A204.1 (cell line): ENCODE measurements around the gene SLC25A26.

Experiments
- FAIRE-seq: peaks from 2 replicates; lab custom pipeline; 2012; peaks lifted over from hg19 to GRCh38; lab: Jason Lieb, UNC

SLC25A26 gene

GRCh38 chr3:66227051-66227450, 6.2 kb downstream of the SLC25A26 start:
- no peak for FAIRE-seq

GRCh38 chr3:66227915-66228314, 7.1 kb downstream of the SLC25A26 start:
- no peak for FAIRE-seq

DNA sequence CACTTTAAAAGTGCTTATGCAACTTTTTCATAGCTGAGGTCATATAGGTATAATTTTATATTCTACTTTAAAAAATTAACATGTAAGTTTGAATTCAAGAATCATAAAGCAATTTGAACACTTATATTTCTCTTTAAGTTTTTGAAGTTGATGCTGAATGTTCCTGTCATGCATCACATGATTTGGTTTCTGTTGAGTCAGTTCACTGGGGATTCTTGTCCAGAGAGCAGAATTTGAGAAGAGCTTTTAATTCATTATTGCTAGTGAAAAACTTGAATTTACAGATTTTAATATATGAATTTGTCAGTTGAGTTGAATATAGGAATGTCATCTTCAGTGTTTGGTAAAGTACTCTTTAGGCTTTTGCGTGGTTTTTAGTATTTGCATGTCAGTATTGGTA, 7.9 kb downstream of the SLC25A26 start:
- no peak for FAIRE-seq

DNA sequence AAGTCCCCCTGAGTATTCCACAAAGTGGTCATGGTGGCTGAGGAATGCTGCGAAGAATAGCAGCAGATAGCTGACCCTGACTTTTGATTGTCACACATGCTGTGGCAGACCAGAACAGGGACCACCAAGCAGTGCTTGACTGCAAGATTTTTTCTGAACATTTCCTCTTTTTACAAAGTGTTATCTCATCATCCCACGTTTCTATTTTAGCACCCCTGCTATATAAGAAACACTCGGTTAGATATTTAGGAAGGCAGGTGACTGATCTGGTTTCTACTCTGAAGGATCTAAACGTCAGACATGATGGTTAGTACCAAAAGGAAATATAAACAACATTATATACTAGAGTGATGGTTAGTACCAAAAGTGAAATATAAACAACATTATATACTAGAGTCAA, 9.1 kb downstream of the SLC25A26 start:
- FAIRE-seq = no peak

DNA sequence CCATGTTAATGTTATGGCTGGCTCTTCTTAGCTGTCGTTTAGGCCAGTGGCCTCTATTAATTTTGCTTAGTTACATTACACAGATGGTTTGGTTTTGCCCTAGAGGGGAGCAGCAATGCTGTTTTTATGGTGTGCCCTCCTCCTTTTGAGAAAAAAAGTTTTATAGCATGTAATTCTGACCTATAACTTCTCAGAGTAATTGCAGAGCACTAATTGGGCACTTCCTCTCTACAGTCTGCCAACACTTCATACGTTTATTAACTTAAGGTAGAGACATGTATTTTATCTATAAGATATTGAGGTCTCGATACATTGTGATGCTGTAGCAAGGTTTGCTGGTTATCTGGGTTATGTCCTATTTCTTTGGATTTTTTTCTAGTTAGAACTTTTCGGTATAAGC, 12.2 kb downstream of the SLC25A26 start:
- no peak for FAIRE-seq

DNA sequence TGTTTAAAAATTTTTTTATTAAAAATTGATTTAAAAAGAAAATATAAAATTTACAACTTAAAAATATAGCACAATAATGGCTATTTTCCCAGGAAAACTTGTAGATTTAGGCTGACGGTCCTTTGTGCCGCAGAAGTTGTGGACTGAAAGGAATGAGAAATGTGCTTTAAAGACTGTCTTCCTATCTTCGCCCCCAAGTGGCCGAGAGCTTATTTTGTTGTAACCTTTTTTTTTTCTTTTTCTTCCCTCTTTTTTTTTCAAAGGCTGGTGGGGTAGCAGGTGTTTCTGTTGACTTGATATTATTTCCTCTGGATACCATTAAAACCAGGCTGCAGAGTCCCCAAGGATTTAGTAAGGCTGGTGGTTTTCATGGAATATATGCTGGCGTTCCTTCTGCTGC, 15.5 kb downstream of the SLC25A26 start:
- FAIRE-seq = no peak

DNA sequence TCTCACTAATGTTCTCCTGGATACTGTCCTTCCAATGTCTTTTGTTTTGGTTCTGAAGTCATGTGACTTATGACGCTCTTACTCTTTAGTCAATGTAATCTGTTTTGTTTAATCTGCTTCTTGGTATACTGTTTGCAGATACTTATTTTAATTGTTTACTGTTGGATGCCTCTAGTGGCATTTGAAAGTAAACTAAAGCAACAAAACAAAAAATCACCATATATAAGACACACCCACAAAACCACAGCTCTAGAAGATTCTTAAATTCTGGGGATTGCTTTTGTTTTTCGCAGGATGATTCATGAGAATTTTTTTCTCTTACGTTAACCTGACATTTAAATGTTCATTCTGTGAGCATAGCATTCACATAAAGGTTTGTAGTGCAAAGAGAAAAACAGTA, 16.8 kb downstream of the SLC25A26 start:
- FAIRE-seq = no peak

- FAIRE-seq = no peak
These were observed 18.8 kb downstream of the SLC25A26 start for GRCh38 chr3:66239513-66240123.

- FAIRE-seq = no peak
These were observed 20.7 kb downstream of the SLC25A26 start for GRCh38 chr3:66241466-66241865.

DNA sequence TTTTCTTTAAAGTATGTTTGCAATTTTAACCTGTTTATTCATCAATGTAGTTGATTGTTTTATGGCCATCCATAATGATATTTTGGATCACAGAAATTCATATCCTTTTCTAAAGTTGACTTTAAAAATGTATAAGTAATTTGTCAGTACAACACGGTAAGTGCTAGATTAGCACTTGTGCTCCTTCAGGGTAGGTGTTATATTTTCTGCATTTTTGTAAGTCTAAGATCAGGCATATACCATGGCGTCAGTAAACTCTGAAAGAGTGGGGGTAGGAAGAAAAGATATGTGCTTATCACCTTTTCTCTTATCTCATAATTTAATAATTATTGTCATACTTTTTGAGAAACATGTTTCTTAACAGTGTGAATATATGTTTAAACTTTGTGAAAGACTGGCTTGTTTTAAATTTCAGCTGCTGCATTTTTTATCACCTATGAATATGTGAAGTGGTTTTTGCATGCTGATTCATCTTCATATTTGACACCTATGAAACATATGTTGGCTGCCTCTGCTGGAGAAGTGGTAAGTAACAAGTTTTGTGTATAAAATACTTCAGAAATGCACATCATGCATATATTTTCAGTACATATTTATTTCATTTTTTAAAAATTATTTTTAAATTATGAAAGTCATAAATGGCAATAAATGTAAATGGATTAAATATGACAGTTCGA, 22.1 kb downstream of the SLC25A26 start:
- FAIRE-seq = no peak

GRCh38 chr3:66248641-66249040, 27.8 kb downstream of the SLC25A26 start:
- FAIRE-seq = no peak

GRCh38 chr3:66253790-66254620, 33.2 kb downstream of the SLC25A26 start:
- peak; percentile 92 for FAIRE-seq

DNA sequence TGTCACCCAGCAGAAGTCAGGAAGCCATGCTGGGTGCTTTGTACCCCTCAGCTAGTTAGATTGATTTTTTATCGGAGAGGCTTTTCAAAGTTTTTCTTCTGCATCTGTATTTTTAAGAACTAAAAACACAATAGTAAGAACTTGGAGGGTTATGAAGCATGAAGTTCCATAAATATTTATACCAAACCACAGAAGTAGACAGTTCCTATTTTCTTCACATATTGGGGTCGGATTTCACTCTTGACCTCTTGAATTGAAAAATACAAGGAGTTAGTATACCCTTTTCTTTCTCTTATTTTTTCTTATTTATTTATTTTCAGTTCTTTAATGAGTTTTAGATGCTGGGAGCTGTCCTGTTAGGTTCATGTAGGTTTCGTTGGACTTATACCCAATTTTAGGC, 35.1 kb downstream of the SLC25A26 start:
- FAIRE-seq = no peak

DNA sequence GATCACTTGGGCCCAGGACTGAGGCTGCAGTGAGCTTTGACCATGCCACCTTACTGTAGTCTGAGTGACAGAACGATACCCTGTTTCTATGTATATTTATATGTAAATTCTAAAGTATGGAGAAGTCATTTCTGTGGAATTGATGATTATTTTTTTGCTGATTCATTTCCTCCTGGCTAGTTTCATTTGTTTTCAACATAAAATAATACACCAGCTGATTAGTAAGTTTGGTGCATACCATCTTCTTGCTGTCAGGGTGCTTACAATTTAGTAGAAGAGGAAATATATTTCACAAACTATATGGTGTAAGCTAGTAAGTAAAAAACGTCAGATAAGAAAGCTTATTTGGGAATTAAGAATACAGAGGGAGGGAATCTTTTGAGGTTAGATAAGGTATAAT, 36.0 kb downstream of the SLC25A26 start:
- no peak for FAIRE-seq

DNA sequence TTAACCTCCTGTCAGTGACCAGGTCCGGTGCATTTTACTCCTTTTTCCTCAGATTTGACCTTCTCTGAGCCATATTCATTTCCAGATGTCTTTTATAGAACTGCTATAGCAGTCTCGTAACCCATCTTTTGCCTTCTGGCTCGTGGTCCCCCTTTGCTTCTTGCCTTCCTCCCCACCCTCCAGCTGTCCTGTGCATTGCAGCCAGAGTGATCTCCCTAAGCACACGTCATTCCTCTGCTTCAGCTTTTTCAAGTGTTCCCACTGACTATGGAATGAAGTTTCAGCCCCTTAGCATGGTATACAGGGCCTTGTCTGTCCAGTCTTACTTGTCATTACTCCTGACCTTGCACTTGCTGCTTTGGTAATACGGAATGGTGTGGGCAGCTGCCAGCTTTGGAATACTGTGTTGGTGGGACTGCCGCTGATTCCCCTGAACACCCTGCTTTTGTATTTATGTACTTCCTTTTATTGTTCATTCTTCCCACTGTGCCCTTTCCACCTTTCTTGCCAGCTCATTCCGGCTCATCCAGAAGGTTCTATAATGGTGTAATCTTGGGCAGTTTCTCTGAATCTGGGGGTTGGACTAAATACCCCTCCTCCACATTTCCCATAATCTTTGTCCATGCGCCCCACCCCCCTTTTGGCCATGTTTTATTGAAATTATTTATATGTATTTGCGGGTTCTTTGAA, 38.9 kb downstream of the SLC25A26 start:
- FAIRE-seq = no peak

- FAIRE-seq = no peak
These were observed 39.6 kb downstream of the SLC25A26 start for GRCh38 chr3:66260431-66260830.

DNA sequence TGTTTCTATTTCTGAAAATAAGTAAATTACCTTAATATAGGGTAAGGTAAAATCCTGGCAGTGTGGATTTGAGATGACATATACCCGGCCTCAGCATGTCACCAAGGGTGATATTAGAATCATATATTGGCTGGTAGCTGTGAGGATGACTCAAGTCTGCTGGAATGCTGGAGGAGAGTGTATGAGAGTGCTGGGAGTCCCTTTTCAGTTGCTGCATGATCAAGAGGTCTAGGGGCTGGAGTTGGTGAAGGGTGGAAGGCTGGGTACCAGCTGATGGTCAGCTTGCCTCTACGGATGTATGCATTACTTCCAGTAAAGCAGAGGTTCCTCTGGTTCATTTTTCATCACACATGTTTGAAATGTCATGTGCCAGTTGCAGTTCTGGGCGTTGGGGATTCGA, 40.6 kb downstream of the SLC25A26 start:
- no peak for FAIRE-seq

- no peak for FAIRE-seq
These were observed 44.8 kb downstream of the SLC25A26 start for GRCh38 chr3:66265649-66266048.

- no peak for FAIRE-seq
These were observed 45.8 kb downstream of the SLC25A26 start for GRCh38 chr3:66266551-66266950.

DNA sequence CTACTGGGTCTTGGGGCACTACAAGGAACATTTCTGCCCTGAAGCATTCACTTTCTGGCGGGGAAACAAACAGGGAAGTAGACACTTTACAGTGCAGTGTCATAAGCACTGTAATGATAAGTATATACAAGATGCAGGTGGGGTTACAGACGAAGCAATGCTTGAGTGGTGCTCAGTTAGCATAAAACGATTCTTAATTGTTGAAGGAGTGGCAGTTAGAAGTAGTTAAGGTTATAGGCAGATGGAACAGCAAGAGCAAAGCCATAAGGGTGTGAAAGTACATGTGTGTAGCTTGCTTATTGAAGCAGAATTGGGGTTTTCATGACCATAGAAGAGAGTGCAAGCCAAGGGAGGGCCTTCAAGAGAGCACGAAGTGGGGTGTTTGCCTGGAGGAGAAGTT, 46.2 kb downstream of the SLC25A26 start:
- FAIRE-seq = no peak

DNA sequence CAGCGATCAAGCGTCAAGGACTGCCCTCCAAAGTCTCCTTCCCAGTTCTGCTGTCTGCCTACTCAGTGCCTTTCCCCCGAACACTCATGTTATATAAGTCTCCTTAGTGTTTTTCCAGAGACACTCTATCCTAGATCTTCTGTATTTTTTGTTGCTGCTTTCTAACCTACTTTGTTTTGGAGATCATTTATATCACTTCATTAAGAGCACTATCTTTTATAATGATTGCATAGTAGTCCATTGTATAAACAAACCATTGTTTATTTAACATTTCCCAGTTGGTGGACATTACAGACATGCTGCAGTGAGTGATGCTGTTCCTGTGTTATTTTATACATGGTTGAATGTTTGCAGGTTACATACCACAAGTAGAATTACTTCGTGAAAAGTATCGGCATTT, 47.1 kb downstream of the SLC25A26 start:
- no peak for FAIRE-seq

- no peak for FAIRE-seq
These were observed 48.1 kb downstream of the SLC25A26 start for GRCh38 chr3:66268864-66269263.

DNA sequence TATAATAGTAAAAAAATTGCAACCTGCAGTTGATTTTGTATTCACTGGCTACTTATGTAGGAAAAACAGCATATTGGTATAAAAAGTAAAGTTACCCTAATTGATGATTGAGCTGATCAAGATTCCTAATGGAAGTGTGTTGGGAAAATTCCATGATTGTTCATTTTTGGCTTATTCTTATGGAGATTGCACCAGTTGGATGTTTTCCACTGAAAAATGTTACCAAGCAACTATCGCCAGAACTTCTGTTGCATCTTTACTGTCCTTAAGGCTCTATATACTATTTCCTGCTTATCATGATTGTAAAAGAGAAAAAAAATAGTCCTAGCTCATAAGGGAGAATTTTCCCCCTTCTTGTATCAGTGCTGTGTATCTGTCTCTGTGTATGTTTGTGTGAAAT, 48.6 kb downstream of the SLC25A26 start:
- FAIRE-seq = no peak
